Measurements from ENCODE around the gene TMEM245.

DNA sequence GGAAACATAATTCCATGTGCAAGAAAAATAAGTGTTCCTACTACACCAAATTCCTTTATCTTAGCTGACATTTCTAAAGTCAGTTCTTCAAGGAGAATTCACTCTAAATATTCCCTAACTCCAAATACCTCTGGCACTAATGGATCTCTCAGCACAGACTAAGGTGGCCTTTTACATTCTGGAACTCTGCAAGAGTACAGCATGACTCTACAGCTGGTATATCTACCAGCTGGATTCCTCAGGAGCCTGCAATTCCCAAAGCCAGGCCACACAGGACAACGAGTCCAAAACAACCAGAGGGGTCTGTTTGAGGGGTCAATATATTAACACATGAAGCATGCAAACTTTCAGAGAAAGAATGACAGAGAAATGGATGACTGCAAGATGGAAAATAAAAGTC lies 27.2 kb downstream of the TMEM245 start:
- TF ChIP-seq CTCF (IDR thresholded peaks at IDR 0.05 in 4 of 5, conservative IDR thresholded peaks at IDR 0.05 in 1 of 5) (no peak), POLR2A (IDR thresholded peaks at IDR 0.05) (no peak)

All from gastrocnemius medialis (tissue), 4 donors.